DND-41 (cell line): ENCODE results near the gene CACNA2D4.

Experiments
- CTCF ChIP-seq: IDR thresholded peaks from 2 replicates; pipeline ENCODE4 v1.5.1; 2012; ENCODE audit warnings: borderline replicate concordance, low read length, moderate library complexity, mild to moderate bottlenecking; ENCODE audit not compliant: poor library complexity, severe bottlenecking; ENCODE audit errors: extremely low read depth
- EZH2 ChIP-seq: IDR thresholded peaks from 3 replicates; pipeline ENCODE4 v1.6.1; 2012; ENCODE audit warnings: borderline replicate concordance, low read depth, mild to moderate bottlenecking, moderate library complexity, low read length, inconsistent platforms; ENCODE audit not compliant: severe bottlenecking

- no peak for TF ChIP-seq CTCF
- TF ChIP-seq EZH2: no peak
Measured at GRCh38 chr12:1884651-1885050, 33.8 kb downstream of the CACNA2D4 start.
